Calu3 (cell line): ENCODE results near the gene LRRFIP1. TPM values are rescaled to one million over a fixed set of nuclear protein-coding genes. Genes with fewer than 3 reads are reported as not detected.
"Not testable (repeated sequence)": the region's sequence is repeated elsewhere in the genome, so short reads cannot be mapped to it uniquely, and the experiment has no call there.

Experiments used
- BruUV-seq: library from RNA; stranded (reverse); fragments of 400-500 nt; replicated peaks from 2 replicates; lab custom pipeline; 2021; lab: Mats Ljungman, UMichigan
- CTCF ChIA-PET: fragments of 300-600 bp; sonication (Branson Sonifier 250); formaldehyde crosslinking; loops from one replicate; lab custom pipeline; 2022; ENCODE audit warnings: antibody characterized with exemption; lab: Charles Lee
- DNase-seq: peaks from one replicate; pipeline ENCODE4 v3.0.0; 2022
- H3K27ac Mint-ChIP-seq: one replicate; pipeline ENCODE4 v1.8.0; 2022; ENCODE audit warnings: mixed read lengths; ENCODE audit not compliant: unreplicated experiment
- H3K27me3 Mint-ChIP-seq: one replicate; pipeline ENCODE4 v1.8.0; 2022; ENCODE audit warnings: mixed read lengths; ENCODE audit not compliant: unreplicated experiment
- H3K36me3 Mint-ChIP-seq: one replicate; pipeline ENCODE4 v1.8.0; 2022; ENCODE audit warnings: mild to moderate bottlenecking, moderate library complexity, mixed read lengths; ENCODE audit not compliant: insufficient read depth, unreplicated experiment
- H3K4me1 Mint-ChIP-seq: one replicate; pipeline ENCODE4 v1.8.0; 2022; ENCODE audit warnings: mild to moderate bottlenecking, low read depth, mixed read lengths; ENCODE audit not compliant: unreplicated experiment
- H3K4me3 Mint-ChIP-seq: one replicate; pipeline ENCODE4 v1.8.0; 2022; ENCODE audit warnings: mild to moderate bottlenecking, low read depth, moderate library complexity, mixed read lengths; ENCODE audit not compliant: unreplicated experiment
- H3K9me3 Mint-ChIP-seq: one replicate; pipeline ENCODE4 v1.8.0; 2022; ENCODE audit warnings: low read depth, mixed read lengths; ENCODE audit not compliant: unreplicated experiment
- CTCF ChIP-seq: fragments of 200-600 bp; IDR thresholded peaks from one replicate; pipeline ENCODE4 v1.8.0; 2022; ENCODE audit warnings: antibody characterized with exemption; ENCODE audit not compliant: unreplicated experiment
- intact Hi-C: fragments of 100-400 bp; cut with micrococcal nuclease; formaldehyde crosslinking; loops from one replicate; pipeline ENCODE4 v1.10.0; 2022; ENCODE audit not compliant: unreplicated experiment
- total RNA-seq: library from RNA; stranded (reverse); gene quantifications from 2 replicates; pipeline ENCODE4 v1.2.3, GENCODE V29; 2022

Gene LRRFIP1
- total RNA-seq, 1 experiment from 2014 or later, result 161 TPM

- Mint-ChIP-seq H3K36me3 (no peaks in the 10 kb centered on the region), H3K4me1 (peaks cover 13% of the 10 kb centered on the region), H3K4me3 (no peak overlapping the region), H3K9me3 (peaks cover under 1% of the 10 kb centered on the region), H3K27ac (no peak overlapping the region), H3K27me3 (peaks cover 40% of the 10 kb centered on the region)
- CTCF ChIA-PET, result no interaction called here
- no peak for TF ChIP-seq CTCF
- intact Hi-C loops, result no loop called here
- no peak for DNase-seq
- BruUV-seq, result no TSS peak
These were observed 36.2 kb downstream of the LRRFIP1 start for GRCh38 chr2:237663517-237664110.

DNA sequence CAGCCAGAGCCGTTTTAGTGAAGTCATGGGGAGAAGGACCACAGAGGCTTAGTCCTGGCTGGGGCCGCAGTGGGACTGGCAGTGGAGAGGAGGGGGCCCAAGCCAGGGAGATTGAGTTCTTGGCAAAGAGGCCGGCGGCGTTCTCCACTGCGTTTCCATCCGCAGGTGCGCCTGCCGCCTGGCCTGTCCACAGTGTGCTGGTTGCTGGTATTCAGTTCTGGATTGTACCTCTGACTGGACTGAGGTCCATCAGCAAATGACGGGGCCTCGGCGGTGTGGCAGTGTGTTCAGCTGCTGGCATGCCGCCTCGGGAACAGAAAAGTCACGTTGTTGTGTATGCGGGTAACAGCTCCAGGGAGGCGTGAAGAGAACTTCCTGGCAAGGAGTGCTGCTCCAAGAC lies 36.8 kb downstream of the LRRFIP1 start:
- peaks cover 44% of the 10 kb centered on the region for H3K27me3 Mint-ChIP-seq
- H3K4me3 Mint-ChIP-seq, result no peak overlapping the region
- DNase-seq, result no peak
- TF ChIP-seq CTCF, result no peak
- no peak overlapping the region for H3K27ac Mint-ChIP-seq
- no peaks in the 10 kb centered on the region for H3K36me3 Mint-ChIP-seq
- CTCF ChIA-PET, result no interaction called here
- H3K9me3 Mint-ChIP-seq, result no peaks in the 10 kb centered on the region
- intact Hi-C loops, result no loop called here
- peaks cover 13% of the 10 kb centered on the region for H3K4me1 Mint-ChIP-seq
- no TSS peak for BruUV-seq

- peaks cover 14% of the 10 kb centered on the region for H3K4me1 Mint-ChIP-seq
These were observed 38.3 kb downstream of the LRRFIP1 start for GRCh38 chr2:237665713-237666143.

GRCh38 chr2:237666606-237667005 lies 39.2 kb downstream of the LRRFIP1 start:
- CTCF ChIA-PET, result interaction anchor here (0.6 kb wide), 1 partner anchor 99 kb away, joined by 3 read pairs; no protein-coding TSS in a partner anchor
- BruUV-seq, result no TSS peak
- H3K4me1 Mint-ChIP-seq, result peaks cover 7% of the 10 kb centered on the region
- H3K4me3 Mint-ChIP-seq, result no peak overlapping the region
- H3K9me3 Mint-ChIP-seq, result no peaks in the 10 kb centered on the region
- H3K27ac Mint-ChIP-seq, result no peak overlapping the region
- TF ChIP-seq CTCF, result no peak
- intact Hi-C loops, result no loop called here
- peaks cover 65% of the 10 kb centered on the region for H3K27me3 Mint-ChIP-seq
- no peaks in the 10 kb centered on the region for H3K36me3 Mint-ChIP-seq
- no peak for DNase-seq

More at GRCh38 chr2:237665713-237666143, 38.3 kb downstream of the LRRFIP1 start:
- intact Hi-C loops, result no loop called here
- no peak for TF ChIP-seq CTCF
- Mint-ChIP-seq H3K27ac (no peak overlapping the region), H3K4me3 (no peak overlapping the region), H3K36me3 (no peaks in the 10 kb centered on the region), H3K9me3 (no peaks in the 10 kb centered on the region), H3K27me3 (peaks cover 56% of the 10 kb centered on the region)
- CTCF ChIA-PET, result no interaction called here
- no peak for DNase-seq
- BruUV-seq, result no TSS peak

- BruUV-seq, DNase-seq, H3K27ac Mint-ChIP-seq, intact Hi-C loops, H3K4me1 Mint-ChIP-seq, H3K9me3 Mint-ChIP-seq, H3K4me3 Mint-ChIP-seq, H3K36me3 Mint-ChIP-seq: not testable (repeated sequence)
- CTCF ChIA-PET, result interaction anchor here (0.6 kb wide), 1 partner anchor 100 kb away, joined by 3 read pairs; no protein-coding TSS in a partner anchor
- peaks cover 69% of the 10 kb centered on the region for H3K27me3 Mint-ChIP-seq
These were observed 39.7 kb downstream of the LRRFIP1 start for GRCh38 chr2:237667050-237667576.
